HG03520 (cell line): ENCODE results near the gene PEX5L.
"Not testable (repeated sequence)": the region's sequence is repeated elsewhere in the genome, so short reads cannot be mapped to it uniquely, and the experiment has no call there.

Experiments used
- ATAC-seq: cut with Tn5 transposase; IDR thresholded peaks from one replicate; pipeline ENCODE4 v1.9.1; 2021; ENCODE audit warnings: mild to moderate bottlenecking, moderate library complexity; ENCODE audit not compliant: unreplicated experiment

PEX5L gene

GRCh38 chr3:180011927-180012326, 24.8 kb downstream of the PEX5L start:
- no peak for ATAC-seq

- not testable (repeated sequence) for ATAC-seq
Measured at GRCh38 chr3:180008318-180008717, 28.4 kb downstream of the PEX5L start.

DNA sequence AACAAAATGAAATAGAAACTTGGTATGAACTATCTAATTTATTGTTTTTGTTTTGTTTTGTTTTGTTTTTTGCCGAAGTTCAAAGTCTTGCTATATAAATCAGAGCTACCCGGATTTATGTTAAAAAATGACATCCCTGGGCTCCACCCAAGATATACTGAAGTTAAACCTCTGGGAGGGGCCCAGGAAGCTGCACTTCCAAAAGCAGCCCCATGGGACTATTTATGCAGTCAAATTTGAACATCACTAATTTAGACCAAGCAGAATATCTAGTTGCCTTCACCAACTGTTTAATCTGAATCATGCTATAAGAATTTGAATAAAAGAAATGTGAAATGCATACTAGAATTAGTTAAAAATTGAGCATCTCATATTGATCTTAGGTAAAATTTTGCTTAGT, 32.2 kb downstream of the PEX5L start:
- ATAC-seq: no peak

DNA sequence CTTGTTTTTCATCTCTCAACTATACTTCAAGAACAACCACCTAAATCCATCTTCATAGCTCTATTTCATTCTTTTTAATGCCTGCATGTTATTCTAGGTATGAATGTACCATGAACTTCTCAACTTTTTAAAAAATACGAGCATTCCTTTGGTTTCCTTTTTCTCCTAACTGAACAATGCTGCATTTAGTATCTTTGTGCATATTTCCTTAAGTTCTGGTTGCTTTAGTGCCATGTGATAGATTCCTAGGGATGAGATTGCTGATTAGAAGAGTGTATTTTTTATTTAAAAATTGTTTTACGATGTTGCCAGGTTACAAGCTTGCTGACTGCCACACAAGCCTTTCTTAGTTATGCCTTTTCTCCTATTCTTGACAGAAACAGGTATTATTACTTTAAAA, 34.7 kb downstream of the PEX5L start:
- ATAC-seq: no peak

DNA sequence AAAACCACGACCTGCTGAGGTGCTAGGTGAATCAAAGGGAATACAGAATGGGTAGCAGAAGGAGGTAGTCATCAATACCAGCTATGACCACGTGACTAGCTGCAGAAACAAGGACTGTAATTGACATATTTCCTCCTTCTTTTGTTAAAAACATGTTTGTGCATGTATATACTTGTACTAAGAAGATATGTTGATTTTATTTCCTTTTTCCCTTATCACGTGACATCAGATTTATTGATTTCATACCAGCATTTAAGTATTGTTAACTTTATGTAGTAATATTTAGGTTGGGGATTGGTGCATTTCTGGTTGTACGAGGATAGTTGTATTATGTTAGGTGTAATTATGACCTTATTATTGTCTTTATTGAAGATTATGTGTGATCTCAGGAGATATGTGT, 36.2 kb downstream of the PEX5L start:
- ATAC-seq: no peak

DNA sequence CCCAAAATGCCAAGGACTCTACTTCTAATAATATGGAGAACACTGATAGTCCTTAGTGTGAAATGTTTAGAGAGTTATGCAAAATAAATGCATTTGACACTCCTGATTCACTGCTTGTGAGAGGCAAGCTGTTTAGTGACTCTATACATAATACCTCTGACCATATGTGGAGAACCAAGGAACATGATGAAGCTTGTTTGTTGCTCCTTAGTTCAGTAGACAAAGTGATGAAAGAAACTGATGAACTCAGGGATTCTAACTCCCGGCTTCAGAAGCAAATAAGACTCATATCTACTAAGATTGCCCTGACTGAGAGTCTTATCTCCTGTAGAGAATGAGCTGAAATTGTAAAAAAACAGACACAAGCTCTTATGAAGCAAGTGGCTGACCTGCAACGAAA, 41.3 kb downstream of the PEX5L start:
- no peak for ATAC-seq

- ATAC-seq: no peak
Measured at GRCh38 chr3:179991883-179992282, 44.9 kb downstream of the PEX5L start.

- ATAC-seq: no peak
Measured at GRCh38 chr3:179991104-179991503, 45.6 kb downstream of the PEX5L start.

- ATAC-seq: no peak
Measured at GRCh38 chr3:179981646-179982045, 55.1 kb downstream of the PEX5L start.

DNA sequence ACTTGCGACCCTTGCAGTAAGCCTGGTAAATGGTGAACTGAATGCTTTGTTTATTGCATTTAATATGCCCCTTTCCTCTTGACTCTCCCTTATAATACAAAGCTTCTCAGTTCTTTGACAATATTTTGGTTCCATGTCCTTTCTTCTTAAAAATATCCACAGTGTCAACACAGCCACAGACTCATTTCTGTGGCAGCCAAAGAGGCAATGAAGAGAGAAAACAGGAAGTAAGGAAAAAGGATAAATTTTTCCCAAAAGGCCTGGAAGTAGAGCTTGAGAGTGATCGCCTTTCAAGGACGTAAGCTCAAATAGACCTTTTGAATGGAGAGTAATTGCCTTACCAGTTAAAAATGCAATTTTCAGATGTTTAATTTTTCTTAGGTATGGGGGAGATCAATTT, 59.4 kb downstream of the PEX5L start:
- no peak for ATAC-seq

DNA sequence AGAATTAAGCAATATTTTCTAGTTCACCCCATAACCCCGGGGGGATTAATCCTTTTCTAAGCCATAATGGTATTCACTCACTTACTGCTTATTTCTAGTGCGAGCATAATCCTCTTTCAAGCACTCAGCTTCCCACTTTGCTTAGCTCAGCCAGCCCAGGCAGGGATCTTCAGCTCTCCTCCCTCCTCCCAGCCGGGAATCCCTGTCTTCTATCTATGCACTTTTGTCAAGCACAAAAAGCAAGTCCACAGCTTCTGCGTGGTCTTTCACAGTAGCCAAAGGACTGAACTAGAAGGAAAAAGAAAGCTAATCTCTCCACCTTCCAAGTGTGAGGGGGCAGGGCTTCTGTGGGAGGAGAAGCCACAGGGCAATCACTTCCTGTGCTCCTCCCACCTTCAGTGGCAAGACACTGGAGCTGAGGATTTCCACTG, 62.8 kb downstream of the PEX5L start:
- no peak for ATAC-seq

DNA sequence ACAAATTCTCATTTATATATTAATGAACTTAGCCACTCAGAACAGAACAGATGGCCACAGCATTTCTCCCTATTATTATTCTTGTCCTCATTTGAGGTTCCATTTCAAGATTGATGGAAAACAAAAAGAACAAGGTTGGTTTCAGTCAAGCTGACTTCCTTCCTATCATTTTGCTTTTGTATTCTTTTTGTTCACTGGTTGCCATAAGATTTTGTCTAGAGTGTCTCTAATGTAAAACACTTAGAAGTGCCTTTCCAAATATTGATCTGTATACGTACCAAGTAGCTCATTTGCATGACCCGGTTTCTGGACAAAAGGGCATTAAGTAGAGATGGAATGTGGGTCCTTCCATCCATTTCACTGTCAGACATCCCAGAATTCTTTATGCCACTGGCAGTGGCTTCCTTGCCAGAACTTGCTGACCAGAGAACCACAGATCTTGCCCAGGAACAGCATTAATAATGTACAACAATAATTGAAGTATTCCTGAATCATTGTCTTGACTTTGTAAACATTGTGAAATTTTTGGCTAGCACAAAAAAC, 63.8 kb downstream of the PEX5L start:
- no peak for ATAC-seq

GRCh38 chr3:179971280-179971679, 65.5 kb downstream of the PEX5L start:
- no peak for ATAC-seq

DNA sequence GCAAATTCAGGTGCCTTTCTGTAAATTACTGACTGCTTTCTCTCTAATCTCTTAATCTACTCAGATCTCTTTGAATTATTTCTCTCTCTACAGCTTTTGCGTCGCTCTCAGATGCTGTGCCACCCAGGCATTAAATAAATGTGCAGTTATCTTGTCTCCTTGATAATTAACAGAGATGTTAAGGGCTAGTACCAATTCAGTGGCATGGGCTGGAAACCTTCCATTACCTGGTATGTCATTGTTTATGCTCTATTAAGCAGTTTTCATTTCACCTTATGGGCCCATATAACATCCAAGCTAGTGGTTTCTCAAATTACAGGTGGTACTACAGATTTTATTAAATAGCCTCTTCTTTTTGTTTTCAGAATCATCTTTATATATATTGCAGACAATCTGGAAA, 66.0 kb downstream of the PEX5L start:
- ATAC-seq: no peak

- no peak for ATAC-seq
Measured at GRCh38 chr3:179969525-179969924, 67.2 kb downstream of the PEX5L start.

DNA sequence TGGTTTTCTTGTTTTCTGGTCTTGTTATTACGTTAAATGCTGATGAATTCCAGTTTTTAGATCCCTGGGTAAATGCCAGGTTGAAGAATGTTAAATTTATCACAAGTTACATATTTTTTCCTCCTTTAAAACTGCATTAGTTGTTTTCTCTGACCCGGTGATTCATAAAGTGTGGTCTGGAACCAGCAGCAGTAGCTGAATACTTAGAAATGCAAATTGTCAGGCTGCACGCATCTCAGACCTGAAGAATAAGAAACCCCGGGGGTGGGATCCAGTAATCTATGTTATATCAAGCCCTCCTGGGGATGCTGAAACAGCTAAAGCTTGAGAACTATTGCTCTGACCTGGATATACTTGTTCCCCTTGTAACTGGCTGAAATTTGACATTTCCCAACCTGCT, 69.1 kb downstream of the PEX5L start:
- ATAC-seq: peak; percentile 85

- no peak for ATAC-seq
Measured at GRCh38 chr3:179964890-179965289, 71.8 kb downstream of the PEX5L start.

DNA sequence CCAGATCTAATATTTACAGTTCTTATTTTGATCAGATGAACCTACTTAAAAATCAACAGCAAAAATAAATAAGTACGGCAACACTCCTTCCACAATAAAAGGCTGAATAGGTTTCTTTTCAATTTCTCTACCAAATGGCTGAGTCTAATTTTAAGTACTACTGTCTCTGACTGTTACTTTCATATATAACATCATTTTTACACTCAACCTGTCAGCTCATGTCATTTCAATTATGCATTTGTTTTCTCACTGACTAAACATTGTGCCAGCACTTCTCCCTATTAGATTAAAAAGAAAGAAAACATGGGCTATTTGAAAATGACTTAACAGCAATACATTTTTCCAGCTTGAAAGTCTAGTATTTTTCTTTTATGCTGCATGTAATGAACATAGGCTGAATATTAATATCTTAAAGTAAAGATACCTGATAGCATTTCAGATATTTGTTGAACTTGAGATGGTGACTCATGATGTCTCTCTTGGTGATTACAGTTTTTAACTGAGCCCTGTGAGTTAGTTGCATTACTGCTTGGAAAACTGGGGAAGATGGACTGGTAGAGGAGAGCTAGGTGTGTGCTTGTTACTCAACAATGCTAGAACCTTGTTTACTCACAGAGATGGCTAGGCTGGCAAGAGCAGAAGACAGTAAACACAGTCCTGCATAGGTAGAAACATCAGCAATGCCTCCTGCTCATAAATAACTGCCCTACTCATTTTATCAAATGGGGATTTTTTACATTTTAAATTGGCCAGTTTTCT, 73.9 kb downstream of the PEX5L start:
- no peak for ATAC-seq

GRCh38 chr3:179961703-179962078, 75.0 kb downstream of the PEX5L start:
- ATAC-seq: peak; percentile 59

- ATAC-seq: peak; percentile 18
Measured at GRCh38 chr3:179961071-179961702, 75.5 kb downstream of the PEX5L start.

DNA sequence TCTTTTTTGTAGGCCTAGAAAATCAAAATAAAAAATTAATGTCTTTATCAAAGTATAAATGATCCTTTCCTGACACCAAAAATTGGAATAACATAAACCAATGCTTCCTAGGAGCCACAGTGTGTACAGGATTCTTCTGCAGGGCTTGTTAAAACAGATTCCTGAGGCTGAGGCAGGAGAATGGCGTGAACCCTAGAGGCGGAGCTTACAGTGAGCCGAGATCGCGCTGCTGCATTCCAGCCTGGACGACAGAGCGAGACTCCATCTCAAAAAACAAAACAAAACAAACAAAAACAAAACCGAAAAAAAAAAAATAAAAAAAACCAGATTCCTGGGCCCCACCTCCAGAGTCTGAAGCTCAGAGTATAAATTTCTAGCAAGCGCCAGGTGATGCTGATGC, 78.0 kb downstream of the PEX5L start:
- no peak for ATAC-seq

- ATAC-seq: no peak
Measured at GRCh38 chr3:179958143-179958542, 78.6 kb downstream of the PEX5L start.
